ENCODE measurements around the gene NOP58. TPM values are rescaled to one million over a fixed set of nuclear protein-coding genes. Genes with fewer than 3 reads are reported as not detected.

Gene NOP58
- total and polyA plus RNA-seq, 10 of the 15 experiments (the other 5 are each of a cell fraction or from before 2014, with no cell fraction given) = 131 to 327 (median 217) TPM

DNA sequence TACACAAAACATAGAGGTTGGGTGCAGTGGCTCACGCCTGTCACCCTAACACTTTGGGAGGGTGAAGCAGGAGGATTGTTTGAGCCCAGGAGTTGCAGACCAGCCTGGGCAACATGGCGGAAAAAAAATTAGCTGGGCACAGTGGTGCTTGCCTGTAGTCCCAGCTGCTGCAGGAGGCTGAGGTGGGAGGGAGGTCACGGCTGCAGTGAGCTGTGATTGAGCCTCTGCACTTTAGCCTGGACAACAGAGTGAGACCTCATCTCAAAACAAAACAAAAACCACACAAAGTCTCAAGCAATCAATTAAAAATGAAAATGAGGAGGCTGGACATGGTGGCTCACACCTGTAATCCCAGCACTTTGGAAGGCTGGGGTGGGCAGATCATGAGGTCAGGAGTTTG, 4.9 kb downstream of the NOP58 start (continued):
- TF ChIP-seq, protein P1, sequence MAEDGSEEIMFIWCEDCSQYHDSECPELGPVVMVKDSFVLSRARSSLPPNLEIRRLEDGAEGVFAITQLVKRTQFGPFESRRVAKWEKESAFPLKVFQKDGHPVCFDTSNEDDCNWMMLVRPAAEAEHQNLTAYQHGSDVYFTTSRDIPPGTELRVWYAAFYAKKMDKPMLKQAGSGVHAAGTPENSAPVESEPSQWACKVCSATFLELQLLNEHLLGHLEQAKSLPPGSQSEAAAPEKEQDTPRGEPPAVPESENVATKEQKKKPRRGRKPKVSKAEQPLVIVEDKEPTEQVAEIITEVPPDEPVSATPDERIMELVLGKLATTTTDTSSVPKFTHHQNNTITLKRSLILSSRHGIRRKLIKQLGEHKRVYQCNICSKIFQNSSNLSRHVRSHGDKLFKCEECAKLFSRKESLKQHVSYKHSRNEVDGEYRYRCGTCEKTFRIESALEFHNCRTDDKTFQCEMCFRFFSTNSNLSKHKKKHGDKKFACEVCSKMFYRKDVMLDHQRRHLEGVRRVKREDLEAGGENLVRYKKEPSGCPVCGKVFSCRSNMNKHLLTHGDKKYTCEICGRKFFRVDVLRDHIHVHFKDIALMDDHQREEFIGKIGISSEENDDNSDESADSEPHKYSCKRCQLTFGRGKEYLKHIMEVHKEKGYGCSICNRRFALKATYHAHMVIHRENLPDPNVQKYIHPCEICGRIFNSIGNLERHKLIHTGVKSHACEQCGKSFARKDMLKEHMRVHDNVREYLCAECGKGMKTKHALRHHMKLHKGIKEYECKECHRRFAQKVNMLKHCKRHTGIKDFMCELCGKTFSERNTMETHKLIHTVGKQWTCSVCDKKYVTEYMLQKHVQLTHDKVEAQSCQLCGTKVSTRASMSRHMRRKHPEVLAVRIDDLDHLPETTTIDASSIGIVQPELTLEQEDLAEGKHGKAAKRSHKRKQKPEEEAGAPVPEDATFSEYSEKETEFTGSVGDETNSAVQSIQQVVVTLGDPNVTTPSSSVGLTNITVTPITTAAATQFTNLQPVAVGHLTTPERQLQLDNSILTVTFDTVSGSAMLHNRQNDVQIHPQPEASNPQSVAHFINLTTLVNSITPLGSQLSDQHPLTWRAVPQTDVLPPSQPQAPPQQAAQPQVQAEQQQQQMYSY (CRISPR knock-in tag; IDR thresholded peaks at IDR 0.05) = no peak
- TF ChIP-seq, protein P2, sequence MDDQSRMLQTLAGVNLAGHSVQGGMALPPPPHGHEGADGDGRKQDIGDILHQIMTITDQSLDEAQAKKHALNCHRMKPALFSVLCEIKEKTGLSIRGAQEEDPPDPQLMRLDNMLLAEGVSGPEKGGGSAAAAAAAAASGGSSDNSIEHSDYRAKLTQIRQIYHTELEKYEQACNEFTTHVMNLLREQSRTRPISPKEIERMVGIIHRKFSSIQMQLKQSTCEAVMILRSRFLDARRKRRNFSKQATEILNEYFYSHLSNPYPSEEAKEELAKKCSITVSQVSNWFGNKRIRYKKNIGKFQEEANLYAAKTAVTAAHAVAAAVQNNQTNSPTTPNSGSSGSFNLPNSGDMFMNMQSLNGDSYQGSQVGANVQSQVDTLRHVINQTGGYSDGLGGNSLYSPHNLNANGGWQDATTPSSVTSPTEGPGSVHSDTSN (IDR thresholded peaks at IDR 0.05; ENCODE audit: insufficient replicate concordance, low read depth, low read length) = peak; percentile 15
- TF ChIP-seq, protein P3, sequence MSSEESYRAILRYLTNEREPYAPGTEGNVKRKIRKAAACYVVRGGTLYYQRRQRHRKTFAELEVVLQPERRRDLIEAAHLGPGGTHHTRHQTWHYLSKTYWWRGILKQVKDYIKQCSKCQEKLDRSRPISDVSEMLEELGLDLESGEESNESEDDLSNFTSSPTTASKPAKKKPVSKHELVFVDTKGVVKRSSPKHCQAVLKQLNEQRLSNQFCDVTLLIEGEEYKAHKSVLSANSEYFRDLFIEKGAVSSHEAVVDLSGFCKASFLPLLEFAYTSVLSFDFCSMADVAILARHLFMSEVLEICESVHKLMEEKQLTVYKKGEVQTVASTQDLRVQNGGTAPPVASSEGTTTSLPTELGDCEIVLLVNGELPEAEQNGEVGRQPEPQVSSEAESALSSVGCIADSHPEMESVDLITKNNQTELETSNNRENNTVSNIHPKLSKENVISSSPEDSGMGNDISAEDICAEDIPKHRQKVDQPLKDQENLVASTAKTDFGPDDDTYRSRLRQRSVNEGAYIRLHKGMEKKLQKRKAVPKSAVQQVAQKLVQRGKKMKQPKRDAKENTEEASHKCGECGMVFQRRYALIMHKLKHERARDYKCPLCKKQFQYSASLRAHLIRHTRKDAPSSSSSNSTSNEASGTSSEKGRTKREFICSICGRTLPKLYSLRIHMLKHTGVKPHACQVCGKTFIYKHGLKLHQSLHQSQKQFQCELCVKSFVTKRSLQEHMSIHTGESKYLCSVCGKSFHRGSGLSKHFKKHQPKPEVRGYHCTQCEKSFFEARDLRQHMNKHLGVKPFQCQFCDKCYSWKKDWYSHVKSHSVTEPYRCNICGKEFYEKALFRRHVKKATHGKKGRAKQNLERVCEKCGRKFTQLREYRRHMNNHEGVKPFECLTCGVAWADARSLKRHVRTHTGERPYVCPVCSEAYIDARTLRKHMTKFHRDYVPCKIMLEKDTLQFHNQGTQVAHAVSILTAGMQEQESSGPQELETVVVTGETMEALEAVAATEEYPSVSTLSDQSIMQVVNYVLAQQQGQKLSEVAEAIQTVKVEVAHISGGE (CRISPR knock-in tag; IDR thresholded peaks at IDR 0.05) = no peak
- no peak for TF ChIP-seq MYB (IDR thresholded peaks at IDR 0.05; ENCODE audit: borderline replicate concordance, low read depth, low read length)
- TF ChIP-seq PAX8 (IDR thresholded peaks at IDR 0.05) = no peak
- TF ChIP-seq JUND (IDR thresholded peaks at IDR 0.05; ENCODE audit: low read depth, low read length) = no peak
- TF ChIP-seq CEBPB (IDR thresholded peaks at IDR 0.05; ENCODE audit: borderline replicate concordance in 1 of 2, low read depth in 2 of 2, low read length in 2 of 2) = no peak
- TF ChIP-seq, protein P4, sequence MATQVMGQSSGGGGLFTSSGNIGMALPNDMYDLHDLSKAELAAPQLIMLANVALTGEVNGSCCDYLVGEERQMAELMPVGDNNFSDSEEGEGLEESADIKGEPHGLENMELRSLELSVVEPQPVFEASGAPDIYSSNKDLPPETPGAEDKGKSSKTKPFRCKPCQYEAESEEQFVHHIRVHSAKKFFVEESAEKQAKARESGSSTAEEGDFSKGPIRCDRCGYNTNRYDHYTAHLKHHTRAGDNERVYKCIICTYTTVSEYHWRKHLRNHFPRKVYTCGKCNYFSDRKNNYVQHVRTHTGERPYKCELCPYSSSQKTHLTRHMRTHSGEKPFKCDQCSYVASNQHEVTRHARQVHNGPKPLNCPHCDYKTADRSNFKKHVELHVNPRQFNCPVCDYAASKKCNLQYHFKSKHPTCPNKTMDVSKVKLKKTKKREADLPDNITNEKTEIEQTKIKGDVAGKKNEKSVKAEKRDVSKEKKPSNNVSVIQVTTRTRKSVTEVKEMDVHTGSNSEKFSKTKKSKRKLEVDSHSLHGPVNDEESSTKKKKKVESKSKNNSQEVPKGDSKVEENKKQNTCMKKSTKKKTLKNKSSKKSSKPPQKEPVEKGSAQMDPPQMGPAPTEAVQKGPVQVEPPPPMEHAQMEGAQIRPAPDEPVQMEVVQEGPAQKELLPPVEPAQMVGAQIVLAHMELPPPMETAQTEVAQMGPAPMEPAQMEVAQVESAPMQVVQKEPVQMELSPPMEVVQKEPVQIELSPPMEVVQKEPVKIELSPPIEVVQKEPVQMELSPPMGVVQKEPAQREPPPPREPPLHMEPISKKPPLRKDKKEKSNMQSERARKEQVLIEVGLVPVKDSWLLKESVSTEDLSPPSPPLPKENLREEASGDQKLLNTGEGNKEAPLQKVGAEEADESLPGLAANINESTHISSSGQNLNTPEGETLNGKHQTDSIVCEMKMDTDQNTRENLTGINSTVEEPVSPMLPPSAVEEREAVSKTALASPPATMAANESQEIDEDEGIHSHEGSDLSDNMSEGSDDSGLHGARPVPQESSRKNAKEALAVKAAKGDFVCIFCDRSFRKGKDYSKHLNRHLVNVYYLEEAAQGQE (IDR thresholded peaks at IDR 0.05; ENCODE audit: low read depth, low read length) = no peak
- TF ChIP-seq LARP7 (IDR thresholded peaks at IDR 0.05) = peak; percentile 59; the same call in 1 of the 2 replicates
- no peak for TF ChIP-seq CBFB (IDR thresholded peaks at IDR 0.05; ENCODE audit: low read depth)
- no peak for TF ChIP-seq GABPA (IDR thresholded peaks at IDR 0.05; ENCODE audit: low read depth)
- no peak for TF ChIP-seq NFXL1 (IDR thresholded peaks at IDR 0.05; ENCODE audit: borderline replicate concordance)
- TF ChIP-seq FOXK2 (IDR thresholded peaks at IDR 0.05) = peak; percentile 31; the same call in 1 of the 2 replicates
- no peak for TF ChIP-seq STAT3 (IDR thresholded peaks at IDR 0.05; ENCODE audit: low read depth, low read length)
- no peak for TF ChIP-seq RAD21 (IDR thresholded peaks at IDR 0.05; ENCODE audit: insufficient read depth, low read depth, low read length)
- TF ChIP-seq, protein P5, sequence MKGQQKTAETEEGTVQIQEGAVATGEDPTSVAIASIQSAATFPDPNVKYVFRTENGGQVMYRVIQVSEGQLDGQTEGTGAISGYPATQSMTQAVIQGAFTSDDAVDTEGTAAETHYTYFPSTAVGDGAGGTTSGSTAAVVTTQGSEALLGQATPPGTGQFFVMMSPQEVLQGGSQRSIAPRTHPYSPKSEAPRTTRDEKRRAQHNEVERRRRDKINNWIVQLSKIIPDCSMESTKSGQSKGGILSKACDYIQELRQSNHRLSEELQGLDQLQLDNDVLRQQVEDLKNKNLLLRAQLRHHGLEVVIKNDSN (IDR thresholded peaks at IDR 0.05; ENCODE audit: borderline replicate concordance, extremely low read length, insufficient read depth, low read depth, low read length) = no peak
- peak; percentile 56 for TF ChIP-seq RUNX3 (IDR thresholded peaks at IDR 0.05; ENCODE audit: low read length)

All from GM12878 (cell line).